GM18505 (cell line): ENCODE data around the gene CRIM1.
"Not testable (repeated sequence)": the region's sequence is repeated elsewhere in the genome, so short reads cannot be mapped to it uniquely, and the experiment has no call there.

Experiments
- ATAC-seq: cut with Tn5 transposase; IDR thresholded peaks from one replicate; pipeline ENCODE4 v1.9.1; 2021; ENCODE audit not compliant: unreplicated experiment
- POLR2A ChIP-seq: IDR thresholded peaks from 4 replicates; pipeline ENCODE4 v1.6.1; 2011; ENCODE audit warnings: borderline replicate concordance; ENCODE audit not compliant: insufficient read depth, insufficient read length; ENCODE audit errors: extremely low read depth

CRIM1 gene, protein sequence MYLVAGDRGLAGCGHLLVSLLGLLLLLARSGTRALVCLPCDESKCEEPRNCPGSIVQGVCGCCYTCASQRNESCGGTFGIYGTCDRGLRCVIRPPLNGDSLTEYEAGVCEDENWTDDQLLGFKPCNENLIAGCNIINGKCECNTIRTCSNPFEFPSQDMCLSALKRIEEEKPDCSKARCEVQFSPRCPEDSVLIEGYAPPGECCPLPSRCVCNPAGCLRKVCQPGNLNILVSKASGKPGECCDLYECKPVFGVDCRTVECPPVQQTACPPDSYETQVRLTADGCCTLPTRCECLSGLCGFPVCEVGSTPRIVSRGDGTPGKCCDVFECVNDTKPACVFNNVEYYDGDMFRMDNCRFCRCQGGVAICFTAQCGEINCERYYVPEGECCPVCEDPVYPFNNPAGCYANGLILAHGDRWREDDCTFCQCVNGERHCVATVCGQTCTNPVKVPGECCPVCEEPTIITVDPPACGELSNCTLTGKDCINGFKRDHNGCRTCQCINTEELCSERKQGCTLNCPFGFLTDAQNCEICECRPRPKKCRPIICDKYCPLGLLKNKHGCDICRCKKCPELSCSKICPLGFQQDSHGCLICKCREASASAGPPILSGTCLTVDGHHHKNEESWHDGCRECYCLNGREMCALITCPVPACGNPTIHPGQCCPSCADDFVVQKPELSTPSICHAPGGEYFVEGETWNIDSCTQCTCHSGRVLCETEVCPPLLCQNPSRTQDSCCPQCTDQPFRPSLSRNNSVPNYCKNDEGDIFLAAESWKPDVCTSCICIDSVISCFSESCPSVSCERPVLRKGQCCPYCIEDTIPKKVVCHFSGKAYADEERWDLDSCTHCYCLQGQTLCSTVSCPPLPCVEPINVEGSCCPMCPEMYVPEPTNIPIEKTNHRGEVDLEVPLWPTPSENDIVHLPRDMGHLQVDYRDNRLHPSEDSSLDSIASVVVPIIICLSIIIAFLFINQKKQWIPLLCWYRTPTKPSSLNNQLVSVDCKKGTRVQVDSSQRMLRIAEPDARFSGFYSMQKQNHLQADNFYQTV

DNA sequence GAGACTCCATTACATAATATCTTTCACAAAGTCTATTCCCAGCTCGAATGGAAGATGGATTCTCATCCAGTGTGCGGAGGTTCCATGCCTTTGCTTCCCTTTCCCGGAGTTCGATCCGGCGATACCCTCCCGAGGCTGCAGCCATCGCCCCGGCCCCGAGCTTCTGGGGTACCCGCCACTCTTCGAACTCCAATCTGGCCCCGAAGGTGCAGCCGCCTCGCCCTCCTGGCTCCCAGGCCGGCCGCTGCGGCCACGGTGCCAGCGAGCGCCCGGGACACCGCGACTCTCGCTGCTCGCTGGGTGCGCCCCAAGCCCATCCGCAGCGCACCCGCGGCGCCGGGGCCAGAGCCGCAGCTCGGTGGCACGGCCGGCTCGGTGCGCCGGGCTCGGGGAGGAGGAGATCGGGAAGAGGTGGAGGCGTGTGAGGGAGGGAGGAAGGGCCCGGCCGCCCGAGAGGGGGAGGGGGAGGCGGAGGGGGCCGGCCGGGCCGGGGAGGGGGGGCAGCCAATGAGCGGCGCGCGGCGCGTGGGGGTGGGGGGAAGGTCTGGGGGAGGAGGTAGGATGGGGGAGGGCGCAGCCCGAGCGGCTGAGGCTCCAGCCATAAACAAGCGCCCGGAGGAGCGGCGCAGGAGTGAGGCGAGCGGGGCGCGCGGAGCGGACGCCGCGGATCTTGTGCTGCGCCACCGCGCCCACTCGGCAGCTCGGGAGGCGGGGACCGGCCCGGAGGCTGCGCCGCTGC is at the start of gene CRIM1:
Gene CRIM1, plus strand, starts transcription at position 628 of the 739 bp plus-strand sequence. CDS start 515 bp downstream, outside the sequence.
- peak; percentile 53 for TF ChIP-seq POLR2A
- peak; percentile 43 for ATAC-seq

DNA sequence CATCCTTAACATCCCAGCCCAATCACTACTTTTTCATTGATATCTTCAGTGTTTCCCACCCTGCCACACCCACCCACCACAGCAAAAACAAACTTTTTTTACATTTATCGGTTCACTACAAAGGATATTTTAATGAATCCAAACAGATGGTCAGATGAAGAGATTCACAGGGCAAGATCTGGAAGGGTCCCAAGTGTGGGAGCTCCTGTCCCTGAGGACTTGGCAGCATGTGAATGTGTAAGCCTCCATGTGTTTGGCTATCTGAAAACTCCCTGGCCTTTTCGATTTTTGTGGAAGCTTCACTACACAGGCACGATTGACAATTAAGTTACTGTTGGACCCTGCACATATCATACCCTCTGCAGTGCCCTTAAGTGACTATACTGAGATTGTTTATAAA is 48.1 kb upstream of the CRIM1 start:
- no peak for ATAC-seq
- no peak for TF ChIP-seq POLR2A

DNA sequence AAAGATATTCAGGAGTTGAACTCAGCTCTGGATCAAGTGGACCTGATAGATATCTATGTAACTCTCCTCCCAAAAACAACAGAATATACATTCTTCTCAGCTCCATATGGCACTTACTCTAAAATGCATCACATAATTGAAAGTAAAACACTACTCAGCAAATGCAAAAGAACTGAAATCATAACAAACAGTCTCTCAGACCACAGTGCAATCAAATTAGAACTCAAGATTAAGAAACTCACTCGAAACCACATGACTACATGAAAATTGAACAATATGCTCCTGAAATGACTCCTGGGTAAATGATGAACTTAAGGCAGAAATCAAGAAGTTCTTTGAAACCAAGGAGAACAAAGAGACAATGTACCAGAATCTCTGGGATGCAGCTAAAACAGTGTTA is 45.1 kb upstream of the CRIM1 start:
- ATAC-seq, result not testable (repeated sequence)

DNA sequence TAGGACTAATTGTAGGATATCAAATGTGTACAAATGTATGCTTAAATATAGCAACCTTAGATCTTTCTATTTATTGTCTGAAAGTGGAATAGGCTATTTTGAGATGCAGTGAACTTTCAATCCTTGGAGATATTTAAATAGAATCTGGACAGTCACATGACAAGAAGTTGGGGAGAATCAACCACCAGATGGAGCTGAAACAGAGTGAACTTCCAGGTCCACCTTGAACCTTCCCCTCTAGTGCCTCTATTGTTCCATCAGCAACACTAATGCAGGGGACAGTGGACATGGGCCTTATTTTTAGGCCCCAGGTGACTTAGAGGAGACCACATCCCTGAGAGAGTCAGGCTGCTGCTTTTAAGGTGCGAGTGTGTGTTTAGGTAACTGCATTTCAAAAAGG is 37.0 kb upstream of the CRIM1 start:
- TF ChIP-seq POLR2A, result no peak
- no peak for ATAC-seq

DNA sequence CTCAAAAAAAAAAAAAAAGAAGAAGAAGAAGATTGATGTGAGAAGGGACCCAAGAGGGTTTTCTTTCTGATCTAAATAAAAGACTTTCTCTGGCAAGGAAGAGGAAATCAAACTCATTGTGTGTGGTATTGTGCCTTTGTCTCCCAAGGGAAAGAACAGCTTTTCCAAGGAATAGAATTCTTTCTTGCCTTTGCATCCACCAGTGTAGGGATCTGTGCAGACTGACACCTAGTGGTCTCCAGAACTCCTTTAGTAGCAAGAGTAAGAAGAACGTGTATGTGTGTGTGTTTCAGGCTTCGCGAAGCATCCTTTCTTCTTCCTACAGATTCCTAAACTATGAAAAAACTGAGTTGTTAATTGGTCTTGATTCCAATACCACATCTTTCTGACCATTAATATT is 33.5 kb upstream of the CRIM1 start:
- TF ChIP-seq POLR2A, result no peak

DNA sequence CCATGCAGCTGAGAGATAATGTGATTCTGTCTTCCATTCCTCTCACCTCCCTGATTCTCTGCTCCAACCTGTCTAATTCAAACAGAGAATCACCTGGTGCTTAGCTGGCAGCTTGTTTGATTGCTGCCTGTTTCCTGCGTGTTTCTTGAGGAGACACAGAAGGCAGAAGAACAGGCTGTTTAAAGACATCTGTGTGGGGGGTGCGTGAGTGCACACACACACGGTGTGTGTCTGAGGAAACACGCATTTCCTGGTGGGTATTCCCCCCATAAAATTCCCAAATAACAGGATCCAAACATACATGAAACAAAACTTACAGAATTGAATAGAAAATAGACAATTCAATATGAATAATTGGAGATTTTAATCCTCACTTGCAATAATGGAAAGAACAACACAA is 29.3 kb upstream of the CRIM1 start:
- TF ChIP-seq POLR2A, result no peak
- no peak for ATAC-seq

More for the DNA sequence above, 33.5 kb upstream of the CRIM1 start:
- no peak for ATAC-seq

DNA sequence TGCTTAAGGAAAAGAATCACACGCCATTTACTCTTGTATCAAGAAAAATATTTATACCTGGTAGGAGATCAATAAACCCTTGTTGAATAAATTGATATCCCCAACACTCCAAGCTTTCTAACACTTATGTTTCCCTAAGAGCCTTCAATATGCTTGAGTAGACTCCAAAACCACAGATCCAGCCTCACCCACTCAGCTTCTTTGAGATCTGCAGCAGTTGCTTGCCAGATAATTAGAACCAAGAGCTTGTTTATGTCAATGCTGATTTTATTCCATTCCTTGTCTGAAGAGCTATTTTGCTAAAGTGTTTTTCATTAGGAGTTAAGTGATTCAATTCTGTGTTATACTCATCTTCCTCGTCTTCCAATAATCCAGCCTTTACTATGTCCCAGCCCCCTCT is 26.3 kb upstream of the CRIM1 start:
- TF ChIP-seq POLR2A, result no peak
- no peak for ATAC-seq

DNA sequence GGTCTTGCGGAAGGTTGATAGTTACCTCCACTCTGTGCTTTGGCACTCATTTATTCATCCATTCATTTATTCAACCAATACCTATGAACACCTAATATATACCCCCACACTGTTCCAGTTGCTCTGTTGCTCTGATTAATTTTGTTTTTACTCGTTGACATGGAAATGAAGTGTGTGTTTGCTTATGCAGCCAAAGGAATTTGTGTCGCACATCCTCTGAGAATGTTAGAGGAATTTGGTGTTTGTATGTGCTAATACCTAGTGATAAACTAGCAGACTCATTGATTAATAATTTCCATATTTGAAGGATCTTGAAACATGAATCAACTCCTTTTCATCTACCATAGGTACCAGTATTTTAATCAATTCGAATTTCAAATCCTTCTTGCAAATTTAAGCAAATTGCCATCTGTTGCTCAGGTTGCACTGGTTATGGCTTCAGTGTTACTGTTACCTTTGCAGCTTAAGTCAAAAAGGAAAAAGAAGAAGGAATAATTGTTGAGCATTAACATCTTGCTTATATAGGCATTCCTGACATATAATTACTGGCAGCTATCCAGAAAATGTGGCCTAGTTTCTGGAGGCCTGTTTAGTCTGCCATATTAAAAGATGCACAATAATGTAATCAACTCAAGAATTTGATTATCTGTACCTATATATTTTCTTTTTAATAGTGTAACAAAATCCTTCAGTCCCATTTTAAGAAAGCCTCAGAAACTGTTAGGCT is 25.7 kb upstream of the CRIM1 start:
- TF ChIP-seq POLR2A, result no peak
- no peak for ATAC-seq

DNA sequence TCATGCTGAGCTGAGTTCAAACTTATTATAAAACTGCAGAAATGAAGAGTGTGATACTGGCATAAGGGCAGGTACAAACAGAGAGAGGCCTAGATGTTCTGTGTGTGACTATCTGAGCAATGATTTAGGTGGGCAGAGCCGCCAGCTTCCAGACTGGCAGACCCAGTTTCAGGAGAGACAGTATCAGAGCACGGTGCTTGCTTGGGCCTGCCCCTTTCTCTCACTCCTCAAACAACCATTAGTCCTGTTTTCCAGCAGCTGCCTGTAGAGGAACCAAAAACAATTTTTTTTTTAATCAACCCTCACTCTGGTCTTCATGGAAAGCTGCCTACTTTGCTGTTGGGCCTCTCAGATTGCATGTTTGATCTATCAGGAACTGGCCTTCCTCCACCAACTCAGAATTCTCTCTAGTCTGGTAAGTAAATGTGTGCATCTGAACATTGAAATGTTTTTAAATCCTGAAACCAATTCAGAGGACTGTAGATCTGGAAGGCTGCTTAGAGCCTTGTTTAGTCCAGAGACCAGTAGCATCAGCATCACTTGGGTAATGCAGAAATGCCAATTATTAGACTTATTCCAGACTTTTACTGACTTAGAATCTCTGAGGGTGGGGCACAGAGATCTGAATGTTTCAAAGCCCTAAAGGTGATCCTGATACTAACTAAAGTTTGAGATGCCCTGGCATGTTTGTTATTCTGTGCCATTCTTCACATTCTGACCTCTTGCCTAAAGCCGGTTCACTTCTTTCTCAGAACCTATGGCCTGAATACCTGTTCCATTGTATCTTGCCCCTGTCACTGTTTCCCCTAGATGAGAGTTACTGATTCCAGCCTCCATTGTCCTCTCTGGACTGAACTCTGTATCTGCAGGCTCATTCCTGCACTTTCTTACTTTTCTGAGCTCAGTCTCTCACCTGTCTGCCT is 24.8 kb upstream of the CRIM1 start:
- no peak for TF ChIP-seq POLR2A
- ATAC-seq, result no peak

DNA sequence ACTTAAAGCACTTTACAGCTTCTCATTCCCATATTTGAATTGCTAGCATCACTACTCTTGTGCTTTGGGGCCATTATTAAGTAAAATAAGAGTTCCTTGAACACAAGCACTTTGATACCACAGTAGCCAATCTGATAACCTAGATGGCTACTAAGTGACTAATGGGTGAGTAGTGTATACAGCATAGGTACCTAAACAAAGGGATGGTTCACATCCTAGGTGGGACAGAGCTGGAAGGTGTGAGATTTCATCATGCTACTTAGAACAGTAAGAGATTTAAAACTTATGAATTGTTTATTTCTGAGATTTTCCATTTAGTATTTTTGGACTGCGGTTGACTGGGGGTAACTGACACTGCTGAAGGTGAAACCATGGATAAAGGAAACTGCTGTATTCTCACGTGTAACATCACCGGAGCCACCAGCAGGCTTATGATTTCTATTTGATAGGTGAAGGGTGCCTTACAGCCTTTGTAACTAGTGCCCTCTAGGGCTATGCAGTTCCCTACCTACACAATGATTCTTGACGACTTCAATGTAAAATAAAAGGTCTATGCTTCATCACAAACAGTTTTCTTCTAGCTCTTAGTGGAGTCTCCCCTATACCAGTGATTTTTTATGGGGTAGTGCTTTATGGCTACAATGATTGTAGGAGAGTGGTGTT is 22.1 kb upstream of the CRIM1 start:
- no peak for ATAC-seq
- TF ChIP-seq POLR2A, result no peak

DNA sequence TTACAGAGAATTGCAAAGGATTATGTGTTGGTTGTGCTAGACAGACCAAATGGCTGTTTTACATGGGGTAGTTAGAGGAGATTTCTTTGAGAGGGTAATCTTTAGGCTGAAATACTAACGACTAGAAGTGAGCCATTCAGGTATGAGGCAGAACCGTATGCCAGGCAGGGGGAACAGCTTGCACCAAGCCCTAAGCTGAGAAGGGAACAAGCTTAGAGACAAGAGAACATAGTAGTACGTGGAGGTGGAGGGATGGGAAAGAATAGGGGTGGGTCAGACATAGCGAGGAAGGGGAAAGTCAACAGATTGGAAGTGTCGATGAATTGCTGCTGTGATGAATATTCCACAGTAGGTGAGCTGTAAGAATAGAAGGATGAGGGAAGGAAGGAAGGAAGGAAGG is 20.0 kb upstream of the CRIM1 start:
- no peak for TF ChIP-seq POLR2A
- ATAC-seq, result no peak
